Germinal center (tissue), 1 donor: ENCODE results near the gene BTBD6.

Source experiments
- DNase-seq: peaks from one replicate; pipeline ENCODE4 v3.0.0; 2012; ENCODE audit warnings: mixed read lengths, low spot score

Gene BTBD6

GRCh38 chr14:105248368-105249181 is at the start of gene BTBD6:
BTBD6 (plus strand) TSS chr14:105248533; CDS start chr14:105248712, 179 bp downstream.
- peak; percentile 93 for DNase-seq

DNA sequence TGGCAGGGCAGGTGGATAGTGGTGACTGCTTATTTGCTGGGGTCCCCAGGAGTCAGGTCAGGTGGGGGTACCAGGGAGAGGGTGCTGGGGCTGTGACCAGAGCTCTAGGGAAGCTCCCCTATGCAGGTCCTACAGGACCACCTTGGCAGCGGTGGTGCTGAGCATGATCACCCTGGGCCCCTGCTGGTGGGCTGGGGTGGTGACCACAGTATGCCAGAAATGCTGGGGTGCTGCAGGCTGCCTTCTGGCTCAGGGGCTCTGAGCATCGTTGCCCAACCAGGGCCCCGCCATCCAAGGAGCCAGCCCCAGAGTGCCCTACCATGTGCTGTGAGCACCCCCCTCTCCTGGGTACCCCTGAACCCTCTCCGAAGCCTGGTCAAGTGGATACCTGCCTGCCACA is 49.7 kb upstream of the BTBD6 start:
- DNase-seq: no peak

DNA sequence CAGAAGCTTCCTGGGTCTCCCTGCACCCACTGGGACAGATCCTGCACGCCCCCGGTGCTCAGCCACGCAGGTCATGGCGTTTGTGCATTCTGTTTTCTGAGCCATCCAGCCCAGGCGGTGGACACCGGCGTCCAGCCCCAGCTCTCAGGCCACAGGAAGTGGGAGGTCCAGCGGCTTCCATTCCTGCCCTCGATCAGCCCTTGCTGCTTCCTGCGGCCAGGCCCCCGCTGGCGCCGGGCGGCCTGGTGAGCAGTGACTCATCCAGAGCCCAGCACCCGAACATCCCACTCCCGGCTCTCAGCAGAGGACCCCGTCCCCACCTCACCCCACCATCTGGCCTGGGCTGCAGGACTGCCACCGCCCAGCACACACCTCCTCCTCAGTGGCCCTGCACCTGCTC is 49.2 kb upstream of the BTBD6 start:
- DNase-seq: no peak

- DNase-seq: no peak
Measured at GRCh38 chr14:105200074-105200473, 48.3 kb upstream of the BTBD6 start.

- no peak for DNase-seq
Measured at GRCh38 chr14:105200641-105201040, 47.7 kb upstream of the BTBD6 start.

DNA sequence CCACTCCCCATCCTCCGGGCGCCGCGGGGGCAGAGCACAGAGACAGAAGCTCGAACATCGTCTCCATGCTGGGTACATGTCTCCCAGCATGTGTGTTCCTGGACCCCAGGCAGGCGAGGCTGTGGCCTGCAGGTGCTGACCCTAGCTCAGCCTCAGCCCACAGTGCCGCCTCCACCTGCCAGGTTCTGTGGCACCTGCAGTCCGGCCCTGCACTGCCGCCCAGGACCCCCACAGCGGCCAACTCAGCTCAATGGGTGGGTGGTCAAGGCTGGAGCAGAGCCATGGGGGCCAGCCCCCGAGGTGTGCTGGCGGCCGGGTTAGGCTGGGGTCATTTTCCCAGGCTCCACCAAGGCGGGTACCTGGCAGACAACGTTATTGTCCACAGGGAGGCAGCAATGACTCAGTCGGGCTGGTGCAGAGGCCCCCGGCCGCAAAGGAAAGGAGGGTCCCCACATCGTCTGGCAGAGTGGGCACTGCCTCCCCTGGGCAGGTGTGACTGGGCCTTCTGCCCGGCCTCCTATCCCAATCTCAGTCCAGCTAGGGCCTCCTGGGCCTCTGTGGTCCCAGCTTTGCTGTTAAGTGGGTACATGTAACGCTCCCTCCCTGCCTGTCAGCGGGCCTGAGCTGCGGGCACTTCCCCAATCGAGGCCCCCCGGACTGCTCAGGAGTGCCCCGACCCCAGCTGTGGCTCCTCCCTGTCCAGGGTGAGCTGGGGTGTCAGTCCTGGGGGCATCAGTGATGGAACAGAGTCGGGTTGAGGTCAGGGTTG is 47.0 kb upstream of the BTBD6 start:
- no peak for DNase-seq

DNA sequence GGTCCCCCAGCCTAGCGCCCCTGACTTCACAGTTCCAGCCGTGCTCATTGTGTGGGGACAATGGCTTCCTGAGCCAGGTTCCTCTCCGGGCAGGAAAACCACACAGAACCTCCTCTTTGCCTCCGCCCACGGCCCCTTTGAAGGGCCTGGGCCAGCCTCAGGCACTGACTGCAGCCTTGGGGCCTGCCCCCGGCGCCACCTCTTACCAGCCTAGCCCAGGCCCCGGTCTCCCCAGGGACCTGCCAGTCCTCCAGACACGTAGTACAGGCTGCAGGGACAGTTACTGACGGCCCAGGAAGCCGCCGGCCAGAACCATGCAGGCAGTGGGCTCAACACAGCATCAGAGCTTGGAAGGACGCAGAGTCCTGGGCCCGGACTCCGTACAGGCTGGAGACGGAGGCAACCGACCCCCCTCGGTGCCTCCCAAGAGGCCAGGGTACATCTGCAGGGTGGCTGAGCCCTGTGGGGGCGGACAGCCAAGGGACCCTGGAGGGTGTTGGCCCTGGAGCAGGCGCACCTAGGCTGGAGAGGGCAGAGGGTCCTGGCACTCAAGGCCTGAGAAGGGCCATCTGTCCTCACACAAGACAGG is 46.3 kb upstream of the BTBD6 start:
- no peak for DNase-seq

- DNase-seq: peak; percentile 73
Measured at GRCh38 chr14:105203057-105203531, 45.2 kb upstream of the BTBD6 start.

- DNase-seq: no peak
Measured at GRCh38 chr14:105203701-105204100, 44.6 kb upstream of the BTBD6 start.

GRCh38 chr14:105204206-105204930 is 44.0 kb upstream of the BTBD6 start:
- DNase-seq: no peak

GRCh38 chr14:105204931-105205672 is 43.2 kb upstream of the BTBD6 start:
- no peak for DNase-seq

DNA sequence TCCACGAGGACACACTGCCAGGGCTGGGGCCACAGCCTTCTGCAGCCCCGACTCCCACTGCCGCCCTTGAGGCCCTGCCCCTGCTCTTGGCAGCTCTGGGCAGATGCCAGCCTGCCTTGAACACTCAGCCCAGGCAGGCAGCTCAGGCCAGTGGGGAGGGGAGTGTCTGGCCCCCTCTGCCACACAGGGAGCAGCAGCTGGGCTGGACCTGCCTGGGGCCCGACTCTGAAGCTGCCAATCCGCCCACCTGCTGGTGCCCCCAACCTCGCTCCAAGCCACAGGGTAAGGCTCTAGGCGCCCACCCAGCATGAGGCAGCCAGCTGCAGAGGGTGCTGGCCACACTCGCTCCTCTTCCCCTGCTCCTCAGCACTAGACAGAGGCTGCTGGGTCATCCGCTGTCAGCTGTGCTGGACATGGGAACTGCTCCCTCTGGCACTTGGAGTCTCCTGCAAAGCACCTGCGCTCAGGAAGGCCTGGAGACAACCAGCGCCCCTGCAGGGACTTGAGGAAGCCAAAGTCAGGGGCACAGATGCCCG is 42.6 kb upstream of the BTBD6 start:
- no peak for DNase-seq

DNA sequence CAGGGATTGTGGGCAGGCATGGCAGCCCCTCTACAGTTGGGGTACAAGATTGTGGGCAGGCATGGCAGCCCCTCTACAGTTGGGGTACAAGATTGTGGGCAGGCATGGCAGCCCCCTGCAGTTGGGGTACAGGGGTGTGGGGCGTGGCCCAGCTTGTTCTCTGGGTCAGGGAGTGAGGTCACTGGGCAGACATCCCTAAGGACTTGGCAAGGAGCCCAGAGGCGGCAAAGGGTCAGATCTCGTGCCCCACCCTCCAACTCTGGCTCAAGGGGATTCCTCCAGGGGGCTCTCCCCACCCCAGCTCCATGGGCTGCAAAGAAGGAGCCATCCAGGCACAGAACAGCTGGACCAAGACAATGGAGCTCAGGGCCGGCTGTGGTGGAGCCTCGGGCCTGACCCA is 41.5 kb upstream of the BTBD6 start:
- no peak for DNase-seq

DNA sequence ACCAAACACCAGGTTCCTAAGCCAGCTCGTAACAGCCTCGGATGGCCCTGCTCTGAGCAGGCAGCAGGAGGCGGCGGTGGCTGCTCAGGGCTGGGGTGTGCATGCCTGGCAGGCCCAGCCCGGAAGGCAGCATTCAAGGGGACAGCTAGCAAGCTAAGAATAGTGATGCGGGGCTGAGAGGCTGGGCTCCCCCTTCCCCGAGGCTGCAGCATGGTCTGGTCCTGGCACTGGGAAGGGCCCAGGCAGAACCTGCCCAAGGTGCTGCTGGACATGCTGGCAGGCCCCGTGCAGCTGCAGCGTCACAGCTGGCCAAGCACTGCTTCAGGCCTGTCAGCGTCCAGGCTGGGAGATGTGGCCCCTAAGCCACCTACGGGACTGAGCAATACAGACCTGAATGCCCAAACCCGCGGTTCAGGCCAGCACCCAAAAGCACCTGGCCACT is 40.9 kb upstream of the BTBD6 start:
- no peak for DNase-seq

GRCh38 chr14:105207996-105208737 is 40.2 kb upstream of the BTBD6 start:
- no peak for DNase-seq

GRCh38 chr14:105208738-105209075 is 39.6 kb upstream of the BTBD6 start:
- DNase-seq: no peak

GRCh38 chr14:105209091-105209490 is 39.2 kb upstream of the BTBD6 start:
- no peak for DNase-seq

- DNase-seq: no peak
Measured at GRCh38 chr14:105209646-105210045, 38.7 kb upstream of the BTBD6 start.

- no peak for DNase-seq
Measured at GRCh38 chr14:105210266-105211025, 37.9 kb upstream of the BTBD6 start.
